Measurements from ENCODE around the gene IRF2BP1. TPM values are rescaled to one million over a fixed set of nuclear protein-coding genes. Genes with fewer than 3 reads are reported as not detected.

IRF2BP1 gene
- total RNA-seq, 3 donors from 2014 or later: 19.0 to 33.7 (median 19.8) TPM

DNA sequence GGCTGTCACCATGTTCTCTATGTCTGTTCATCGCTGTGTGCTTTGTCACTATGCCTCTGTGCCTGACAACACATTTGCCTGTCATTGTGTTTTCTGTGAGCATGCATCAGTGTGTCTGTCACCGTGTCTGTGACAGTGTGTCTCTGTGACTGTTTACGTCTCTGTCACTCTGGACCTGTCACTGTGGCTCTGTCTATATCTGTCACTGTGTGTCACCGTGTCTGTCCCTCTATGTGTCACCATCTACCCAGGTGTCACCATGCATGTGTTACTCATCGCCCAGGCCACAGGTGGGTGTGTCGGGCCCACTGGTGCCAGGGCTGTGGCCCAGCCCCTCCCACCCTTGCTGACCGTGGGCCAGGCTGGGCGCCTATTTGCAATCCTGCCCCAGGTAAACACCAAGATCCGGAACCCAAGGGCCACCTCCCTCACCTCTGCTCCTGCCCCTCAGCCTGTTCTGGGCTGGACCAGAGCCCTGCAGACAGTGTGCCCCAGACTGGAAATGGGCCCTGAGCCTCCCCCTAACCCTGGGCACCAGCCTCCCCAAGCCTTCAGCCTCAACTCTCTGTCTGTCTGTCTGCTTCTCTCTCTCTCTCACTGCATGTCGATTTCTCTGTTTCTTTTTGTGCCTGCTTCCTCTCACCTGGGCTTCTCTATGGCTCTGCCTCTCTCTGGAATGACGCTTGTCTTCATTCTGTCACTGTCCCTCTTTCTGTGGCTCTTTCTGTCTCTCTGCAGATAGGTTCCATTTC is 7.7 kb downstream of the IRF2BP1 start:
- peak; percentile 71 for ATAC-seq
- DNase-seq: peak; percentile 76 to 84 (median 83)
- H3K4me1 ChIP-seq (ENCODE audit: low read depth): peaks cover 61% of the 10 kb centered on the region
- intact Hi-C loops (cut with DNase I, micrococcal nuclease): no loop called here
- TF ChIP-seq, protein P1, sequence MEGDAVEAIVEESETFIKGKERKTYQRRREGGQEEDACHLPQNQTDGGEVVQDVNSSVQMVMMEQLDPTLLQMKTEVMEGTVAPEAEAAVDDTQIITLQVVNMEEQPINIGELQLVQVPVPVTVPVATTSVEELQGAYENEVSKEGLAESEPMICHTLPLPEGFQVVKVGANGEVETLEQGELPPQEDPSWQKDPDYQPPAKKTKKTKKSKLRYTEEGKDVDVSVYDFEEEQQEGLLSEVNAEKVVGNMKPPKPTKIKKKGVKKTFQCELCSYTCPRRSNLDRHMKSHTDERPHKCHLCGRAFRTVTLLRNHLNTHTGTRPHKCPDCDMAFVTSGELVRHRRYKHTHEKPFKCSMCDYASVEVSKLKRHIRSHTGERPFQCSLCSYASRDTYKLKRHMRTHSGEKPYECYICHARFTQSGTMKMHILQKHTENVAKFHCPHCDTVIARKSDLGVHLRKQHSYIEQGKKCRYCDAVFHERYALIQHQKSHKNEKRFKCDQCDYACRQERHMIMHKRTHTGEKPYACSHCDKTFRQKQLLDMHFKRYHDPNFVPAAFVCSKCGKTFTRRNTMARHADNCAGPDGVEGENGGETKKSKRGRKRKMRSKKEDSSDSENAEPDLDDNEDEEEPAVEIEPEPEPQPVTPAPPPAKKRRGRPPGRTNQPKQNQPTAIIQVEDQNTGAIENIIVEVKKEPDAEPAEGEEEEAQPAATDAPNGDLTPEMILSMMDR (IDR thresholded peaks at IDR 0.05): no peak
- H3K4me3 ChIP-seq: no peak overlapping the region
- no peaks in the 10 kb centered on the region for H3K9me3 ChIP-seq
- H3K36me3 ChIP-seq (ENCODE audit: low read depth): no peaks in the 10 kb centered on the region

DNA sequence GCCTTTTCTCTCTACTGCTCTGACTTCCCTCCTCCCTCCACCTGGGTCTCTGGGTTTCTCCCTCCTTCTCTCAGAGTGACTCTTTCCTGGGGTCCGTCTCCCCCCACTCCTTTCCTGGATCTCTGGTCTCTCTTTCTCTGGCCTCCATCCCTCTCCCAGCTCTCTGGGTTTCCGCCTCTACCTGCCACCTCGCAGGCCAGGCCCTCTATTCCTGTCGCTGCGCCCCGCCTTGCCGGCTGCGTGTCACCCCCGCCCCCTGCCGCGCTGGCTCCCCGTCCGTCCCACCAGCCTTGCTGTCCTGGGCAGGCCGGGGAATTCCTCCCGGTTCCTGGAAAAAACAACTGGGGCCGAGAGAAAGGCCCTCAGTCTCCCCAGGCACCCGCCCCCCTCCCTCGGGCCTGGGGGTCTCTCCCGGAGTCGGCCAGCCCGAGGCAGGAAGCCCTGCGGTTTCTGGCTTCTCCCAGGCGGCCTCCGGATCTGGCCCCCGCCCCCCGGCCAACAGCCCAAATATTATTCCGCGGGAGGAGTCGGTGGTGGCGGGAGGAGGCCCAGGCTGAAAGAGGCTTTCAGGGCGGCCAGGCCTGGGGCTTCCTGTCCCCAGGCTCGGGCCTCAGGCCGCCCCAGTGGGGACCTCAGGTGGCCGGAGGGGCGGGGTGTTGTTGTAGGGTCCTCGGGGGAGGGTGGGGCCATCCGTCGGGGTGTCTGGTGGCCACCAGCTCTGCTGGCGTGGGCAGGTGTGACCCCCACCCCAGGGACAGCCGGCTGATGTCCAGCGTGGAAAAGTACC is 9.3 kb downstream of the IRF2BP1 start:
- Histone ChIP-seq H3K9me3 (no peaks in the 10 kb centered on the region), H3K4me1 (ENCODE audit: low read depth) (peaks cover 46% of the 10 kb centered on the region), H3K4me3 (no peak overlapping the region), H3K36me3 (ENCODE audit: low read depth) (no peaks in the 10 kb centered on the region)
- TF ChIP-seq, protein P1 (IDR thresholded peaks at IDR 0.05): no peak
- ATAC-seq (peak; percentile 43), DNase-seq (peak in 2 of 3 donors; percentile 58 to 74)
- intact Hi-C loops (cut with DNase I, micrococcal nuclease): no loop called here

DNA sequence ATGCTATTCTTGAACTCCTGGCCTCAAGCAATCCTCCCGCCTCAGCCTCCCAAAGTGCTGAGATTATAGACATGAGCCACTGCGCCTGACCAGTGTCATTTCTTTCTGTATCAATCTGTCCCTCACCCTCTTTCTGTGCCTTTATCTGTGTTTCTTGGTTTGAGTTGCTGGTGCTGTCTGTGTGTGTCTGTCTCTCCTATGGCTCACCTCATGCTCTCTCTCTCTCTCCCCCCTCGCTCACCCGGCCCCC is 9.9 kb downstream of the IRF2BP1 start:
- H3K4me3 ChIP-seq: no peak overlapping the region
- intact Hi-C loops (cut with DNase I, micrococcal nuclease): no loop called here
- H3K9me3 ChIP-seq: no peaks in the 10 kb centered on the region
- DNase-seq (no peak), ATAC-seq (no peak)
- no peaks in the 10 kb centered on the region for H3K36me3 ChIP-seq (ENCODE audit: low read depth)
- TF ChIP-seq, protein P1 (IDR thresholded peaks at IDR 0.05): no peak
- peaks cover 41% of the 10 kb centered on the region for H3K4me1 ChIP-seq (ENCODE audit: low read depth)

DNA sequence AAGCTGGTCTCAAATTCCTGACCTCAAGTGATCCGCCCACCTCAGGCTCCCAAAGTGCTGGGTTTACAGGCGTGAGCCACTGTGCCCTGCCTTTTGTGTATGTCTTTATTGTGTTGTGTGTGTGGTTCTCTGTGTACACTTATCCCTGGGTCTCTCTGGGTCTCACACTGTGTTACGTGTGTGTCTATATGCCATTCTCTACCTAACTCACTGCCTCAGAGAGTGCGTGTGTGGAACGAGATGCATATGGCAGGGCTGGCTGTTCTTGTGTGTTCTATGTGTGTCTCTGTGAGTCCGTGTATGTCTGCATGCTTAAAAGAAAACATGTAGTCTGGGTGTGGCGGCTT is 11.3 kb downstream of the IRF2BP1 start:
- DNase-seq (no peak), ATAC-seq (no peak)
- Histone ChIP-seq H3K4me1 (ENCODE audit: low read depth) (peaks cover 32% of the 10 kb centered on the region), H3K36me3 (ENCODE audit: low read depth) (no peaks in the 10 kb centered on the region), H3K4me3 (no peak overlapping the region), H3K9me3 (no peaks in the 10 kb centered on the region)
- TF ChIP-seq, protein P1 (IDR thresholded peaks at IDR 0.05): no peak
- intact Hi-C loops (cut with DNase I, micrococcal nuclease): no loop called here

DNA sequence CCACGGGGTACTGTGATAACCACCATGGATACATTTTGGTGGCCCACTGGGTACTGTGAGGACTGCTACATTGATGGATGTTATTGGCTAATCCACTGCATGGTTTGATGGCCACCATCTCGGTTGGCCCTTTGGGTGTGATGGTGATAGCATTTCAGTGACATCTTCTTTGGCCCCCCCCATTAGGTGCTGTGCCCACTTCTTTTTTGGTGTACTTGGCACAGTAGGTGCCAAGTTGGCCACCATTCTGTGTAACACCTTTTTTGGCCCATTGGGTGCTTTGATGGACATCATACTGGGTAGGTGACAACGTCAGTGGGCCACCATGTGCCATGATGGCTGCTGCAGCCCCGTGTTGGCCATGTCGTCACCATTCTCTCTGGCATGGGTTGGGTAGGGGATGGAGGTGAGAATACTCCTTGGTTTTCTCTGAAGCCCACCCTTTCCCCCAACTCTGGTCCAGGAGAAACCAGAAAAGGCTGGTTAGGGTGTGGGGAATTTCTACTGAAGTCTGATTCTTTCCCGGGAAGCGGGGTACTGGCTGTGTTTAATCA is 12.6 kb downstream of the IRF2BP1 start:
- TF ChIP-seq, protein P1 (IDR thresholded peaks at IDR 0.05): no peak
- H3K36me3 ChIP-seq (ENCODE audit: low read depth): no peaks in the 10 kb centered on the region
- H3K4me3 ChIP-seq: no peak overlapping the region
- H3K9me3 ChIP-seq: no peaks in the 10 kb centered on the region
- intact Hi-C loops (cut with DNase I, micrococcal nuclease): no loop called here
- peaks cover 27% of the 10 kb centered on the region for H3K4me1 ChIP-seq (ENCODE audit: low read depth)
- DNase-seq: no peak
- ATAC-seq: no peak

All from mucosa of descending colon (tissue), 3 donors.